Retinal pigment epithelial cell (primary cell): Measurements from ENCODE around the gene GDF10.

Experiments used
- DNase-seq: peaks from one replicate; pipeline ENCODE4 v3.0.0-alpha.2; 2010; ENCODE audit warnings: low read depth
- H3K4me3 ChIP-seq: 2 replicates; pipeline ENCODE4 v1.5.1; 2011; ENCODE audit warnings: mild to moderate bottlenecking, low read length, control low read depth, moderate library complexity
- CTCF ChIP-seq: conservative IDR thresholded peaks from 2 replicates; pipeline ENCODE4 v1.5.1; 2011; ENCODE audit warnings: low read depth, low read length, control low read depth, inconsistent platforms

The GDF10 gene

GRCh38 chr10:47255866-47256265, 44.1 kb upstream of the GDF10 start:
- DNase-seq: no peak
- H3K4me3 ChIP-seq: no peak overlapping the region
- TF ChIP-seq CTCF: no peak

GRCh38 chr10:47256751-47257336, 43.2 kb upstream of the GDF10 start:
- no peak for TF ChIP-seq CTCF
- DNase-seq: no peak
- H3K4me3 ChIP-seq: no peak overlapping the region

GRCh38 chr10:47257396-47258120, 42.4 kb upstream of the GDF10 start:
- no peak for TF ChIP-seq CTCF
- no peak for DNase-seq
- H3K4me3 ChIP-seq: no peak overlapping the region

GRCh38 chr10:47258921-47259320, 41.1 kb upstream of the GDF10 start:
- DNase-seq: no peak
- no peak for TF ChIP-seq CTCF
- H3K4me3 ChIP-seq: no peak overlapping the region

GRCh38 chr10:47259466-47259865, 40.5 kb upstream of the GDF10 start:
- DNase-seq: no peak
- TF ChIP-seq CTCF: no peak

GRCh38 chr10:47260505-47261111, 39.4 kb upstream of the GDF10 start:
- TF ChIP-seq CTCF: no peak
- no peak overlapping the region for H3K4me3 ChIP-seq
- no peak for DNase-seq

More at GRCh38 chr10:47259466-47259865, 40.5 kb upstream of the GDF10 start:
- H3K4me3 ChIP-seq: no peak overlapping the region

- no peak overlapping the region for H3K4me3 ChIP-seq
- no peak for TF ChIP-seq CTCF
- DNase-seq: no peak
Observed at GRCh38 chr10:47261121-47261520, 38.9 kb upstream of the GDF10 start.
